IPS DF 6.9 (cell line): ENCODE results near the gene TAF1A.

Experiments
- DNase-seq: peaks from one replicate; pipeline ENCODE4 v3.0.0-alpha.2; 2013; ENCODE audit warnings: low read depth, low spot score
- H3K27ac ChIP-seq: one replicate; pipeline ENCODE4 v1.5.1; 2013; ENCODE audit warnings: low read length, control low read depth
- H3K27me3 ChIP-seq: 2 replicates; pipeline ENCODE4 v1.6.1; 2013; ENCODE audit warnings: mild to moderate bottlenecking, low read length; ENCODE audit not compliant: control insufficient read depth, insufficient read depth
- H3K36me3 ChIP-seq: 2 replicates; pipeline ENCODE4 v1.6.1; 2013; ENCODE audit warnings: low read length; ENCODE audit not compliant: control insufficient read depth, insufficient read depth
- H3K4me1 ChIP-seq: 2 replicates; pipeline ENCODE4 v1.6.1; 2013; ENCODE audit warnings: low read length; ENCODE audit not compliant: control insufficient read depth, insufficient read depth
- H3K4me3 ChIP-seq: 2 replicates; pipeline ENCODE4 v1.5.1; 2013; ENCODE audit warnings: mild to moderate bottlenecking, low read length
- H3K9me3 ChIP-seq: 2 replicates; pipeline ENCODE4 v1.6.1; 2013; ENCODE audit warnings: low read length, inconsistent platforms; ENCODE audit not compliant: control insufficient read depth, insufficient read depth
- WGBS: extraction: QIAGEN DNeasy Blood & Tissue Kit; methylation state at CpG from one replicate; pipeline ENCODE4 v1.1.7; 2013; ENCODE audit warnings: mixed read lengths, missing lambda C conversion rate; ENCODE audit not compliant: insufficient read length, insufficient coverage; 5-methylcytosine and 5-hydroxymethylcytosine counted together

Gene TAF1A

DNA sequence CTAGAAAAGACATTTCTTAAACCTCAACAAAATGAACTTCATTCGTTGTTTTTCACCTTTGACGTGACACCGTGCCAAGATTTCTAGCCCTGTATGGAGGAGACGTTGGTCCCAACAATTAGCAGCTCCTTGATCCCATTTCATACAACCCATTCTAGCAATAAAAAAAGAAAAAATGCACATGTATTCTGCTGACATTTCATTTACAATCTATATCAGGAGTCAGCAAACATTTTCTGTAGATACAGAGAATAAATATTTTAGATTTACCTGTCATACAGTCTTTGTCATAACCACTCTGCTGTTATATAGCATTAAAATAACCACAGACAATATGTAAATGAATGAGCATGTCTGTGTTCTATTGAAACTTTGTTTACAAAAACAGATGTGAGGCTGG is 7.0 kb upstream of the TAF1A start:
- no peaks in the 10 kb centered on the region for H3K9me3 ChIP-seq
- no CpG with 5 or more reads among the region's 4 CpGs for WGBS
- H3K4me3 ChIP-seq, result no peak overlapping the region

GRCh38 chr1:222594789-222595188 is 5.1 kb upstream of the TAF1A start:
- Histone ChIP-seq H3K27me3 (no peaks in the 10 kb centered on the region), H3K36me3 (no peaks in the 10 kb centered on the region), H3K27ac (no peak overlapping the region), H3K4me1 (no peaks in the 10 kb centered on the region), H3K9me3 (no peaks in the 10 kb centered on the region), H3K4me3 (no peak overlapping the region)
- no peak for DNase-seq
- WGBS, result no CpG with 5 or more reads among the region's 3 CpGs

More for the DNA sequence above, 7.0 kb upstream of the TAF1A start:
- Histone ChIP-seq H3K27ac (no peak overlapping the region), H3K36me3 (no peaks in the 10 kb centered on the region), H3K4me1 (no peaks in the 10 kb centered on the region), H3K27me3 (no peaks in the 10 kb centered on the region)
- DNase-seq, result no peak

GRCh38 chr1:222592171-222592570 is 2.4 kb upstream of the TAF1A start:
- no peak overlapping the region for H3K27ac ChIP-seq
- H3K4me3 ChIP-seq, result no peak overlapping the region
- H3K9me3 ChIP-seq, result no peaks in the 10 kb centered on the region
- no peaks in the 10 kb centered on the region for H3K36me3 ChIP-seq
- WGBS, result no CpG with 5 or more reads among the region's 3 CpGs
- no peaks in the 10 kb centered on the region for H3K27me3 ChIP-seq
- DNase-seq, result no peak
- no peaks in the 10 kb centered on the region for H3K4me1 ChIP-seq

GRCh38 chr1:222588135-222588534 is 1.6 kb downstream of the TAF1A start:
- no peaks in the 10 kb centered on the region for H3K27me3 ChIP-seq
- no peaks in the 10 kb centered on the region for H3K4me1 ChIP-seq
- no CpG with 5 or more reads among the region's 1 CpG for WGBS
- no peak for DNase-seq
- no peaks in the 10 kb centered on the region for H3K9me3 ChIP-seq
- no peak overlapping the region for H3K27ac ChIP-seq
- no peak overlapping the region for H3K4me3 ChIP-seq
- no peaks in the 10 kb centered on the region; the same call in 1 of the 2 replicates for H3K36me3 ChIP-seq

GRCh38 chr1:222586842-222587241 is 2.9 kb downstream of the TAF1A start:
- no CpG with 5 or more reads among the region's 2 CpGs for WGBS
- no peaks in the 10 kb centered on the region for H3K4me1 ChIP-seq

GRCh38 chr1:222583079-222583478 is 6.7 kb downstream of the TAF1A start:
- Histone ChIP-seq H3K4me3 (no peak overlapping the region), H3K4me1 (no peaks in the 10 kb centered on the region), H3K27me3 (no peaks in the 10 kb centered on the region), H3K27ac (no peak overlapping the region), H3K36me3 (no peaks in the 10 kb centered on the region; the same call in 1 of the 2 replicates), H3K9me3 (no peaks in the 10 kb centered on the region)
- DNase-seq, result no peak
- WGBS, result 94% methylated on average over 2 of the region's 5 CpGs

More at GRCh38 chr1:222586842-222587241, 2.9 kb downstream of the TAF1A start:
- no peaks in the 10 kb centered on the region for H3K27me3 ChIP-seq
- no peak overlapping the region for H3K4me3 ChIP-seq
- H3K9me3 ChIP-seq, result no peaks in the 10 kb centered on the region
- H3K36me3 ChIP-seq, result no peaks in the 10 kb centered on the region; the same call in 1 of the 2 replicates
- no peak for DNase-seq
- H3K27ac ChIP-seq, result no peak overlapping the region

DNA sequence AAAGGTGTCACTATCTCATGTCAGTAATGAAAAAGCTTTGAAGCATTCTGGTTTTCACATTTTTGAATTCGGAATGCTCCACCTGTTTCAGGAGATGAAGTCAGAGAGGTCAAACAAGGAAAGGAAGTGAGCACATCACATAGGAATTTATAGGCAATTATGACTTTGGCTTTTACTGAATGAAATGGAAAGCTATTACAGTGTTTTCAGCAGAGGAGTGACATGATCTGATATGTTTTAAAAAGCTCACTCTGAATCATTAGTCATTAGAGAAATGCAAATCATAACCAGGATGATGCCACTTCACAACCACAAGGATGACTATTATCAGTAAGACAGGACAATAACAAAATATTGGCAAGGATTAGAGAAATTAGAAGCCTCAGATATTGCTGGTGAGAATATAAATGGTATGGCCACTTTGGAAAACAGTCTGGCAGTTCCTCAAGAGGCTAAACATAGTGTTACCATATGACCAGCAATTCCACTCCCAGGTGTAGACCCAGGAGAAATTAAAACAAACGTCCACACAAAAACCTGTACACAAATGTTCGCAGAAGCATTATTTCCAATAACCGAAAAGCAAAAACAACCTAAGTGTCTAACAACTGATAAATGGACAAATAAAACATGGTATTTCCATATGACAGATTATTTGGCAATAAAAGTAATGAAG is 7.5 kb downstream of the TAF1A start:
- no peaks in the 10 kb centered on the region; the same call in 1 of the 2 replicates for H3K36me3 ChIP-seq
- no CpG with 5 or more reads among the region's 4 CpGs for WGBS
- no peaks in the 10 kb centered on the region for H3K27me3 ChIP-seq
- no peaks in the 10 kb centered on the region for H3K9me3 ChIP-seq
- no peak overlapping the region for H3K4me3 ChIP-seq
- no peak for DNase-seq
- H3K27ac ChIP-seq, result no peak overlapping the region
- H3K4me1 ChIP-seq, result no peaks in the 10 kb centered on the region

DNA sequence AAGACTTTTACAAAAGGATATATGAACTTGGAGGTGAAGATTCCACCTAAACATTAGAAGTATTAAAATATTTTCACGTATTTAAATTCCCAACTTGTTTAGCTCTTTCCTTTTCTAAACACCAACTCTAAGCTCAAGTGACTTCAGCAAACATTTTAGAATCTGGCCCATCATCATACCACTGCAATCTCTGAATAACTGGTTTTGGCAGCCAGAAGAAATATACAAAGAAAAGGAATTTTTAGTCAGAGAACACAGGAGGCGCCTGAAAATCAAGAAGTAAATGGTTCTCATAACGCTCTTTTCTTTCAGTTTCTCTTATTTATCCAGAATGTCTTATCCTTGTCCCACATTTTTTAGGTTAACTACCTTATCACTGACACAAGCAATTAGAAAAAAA is 10.4 kb downstream of the TAF1A start:
- no peaks in the 10 kb centered on the region for H3K9me3 ChIP-seq
- H3K4me1 ChIP-seq, result no peaks in the 10 kb centered on the region
- no CpG with 5 or more reads among the region's 3 CpGs for WGBS
- H3K36me3 ChIP-seq, result no peaks in the 10 kb centered on the region; the same call in 1 of the 2 replicates
- no peaks in the 10 kb centered on the region for H3K27me3 ChIP-seq
- H3K4me3 ChIP-seq, result no peak overlapping the region
- H3K27ac ChIP-seq, result no peak overlapping the region
- no peak for DNase-seq

DNA sequence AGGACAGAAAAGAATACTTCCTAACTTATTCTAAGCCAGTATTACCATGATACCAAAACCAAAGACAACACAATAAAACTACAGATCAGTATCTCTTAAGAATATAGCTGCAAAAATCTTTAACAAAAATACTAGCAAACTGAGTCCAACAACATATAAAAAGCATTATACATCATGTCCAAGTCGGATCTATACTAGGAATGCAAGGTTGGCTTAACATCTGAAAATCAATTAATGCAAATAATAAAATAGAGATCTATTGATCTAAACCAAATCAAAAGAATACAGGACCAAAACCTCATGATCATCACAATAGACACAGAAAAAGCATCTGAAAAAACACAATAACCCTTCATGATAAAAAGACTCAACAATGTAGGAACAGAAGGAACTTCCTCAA is 18.9 kb downstream of the TAF1A start:
- H3K27ac ChIP-seq, result no peak overlapping the region
- no peak overlapping the region for H3K4me3 ChIP-seq
- WGBS, result no CpG with 5 or more reads among the region's 1 CpG
- H3K27me3 ChIP-seq, result no peaks in the 10 kb centered on the region
- peaks cover 3% of the 10 kb centered on the region; the same call in 1 of the 2 replicates for H3K36me3 ChIP-seq
- no peak for DNase-seq
- H3K9me3 ChIP-seq, result no peaks in the 10 kb centered on the region
- no peaks in the 10 kb centered on the region for H3K4me1 ChIP-seq

- H3K27me3 ChIP-seq, result no peaks in the 10 kb centered on the region
- no peaks in the 10 kb centered on the region; the same call in 1 of the 2 replicates for H3K36me3 ChIP-seq
- WGBS, result no CpG with 5 or more reads among the region's 1 CpG
- H3K4me3 ChIP-seq, result no peak overlapping the region
- H3K4me1 ChIP-seq, result no peaks in the 10 kb centered on the region
- H3K9me3 ChIP-seq, result no peaks in the 10 kb centered on the region
- DNase-seq, result no peak
- no peak overlapping the region for H3K27ac ChIP-seq
Observed at GRCh38 chr1:222561656-222562055, 28.1 kb downstream of the TAF1A start.

- no peak overlapping the region for H3K27ac ChIP-seq
- no peaks in the 10 kb centered on the region for H3K4me1 ChIP-seq
- H3K4me3 ChIP-seq, result no peak overlapping the region
- H3K9me3 ChIP-seq, result no peaks in the 10 kb centered on the region
- no CpG with 5 or more reads among the region's 7 CpGs for WGBS
- no peaks in the 10 kb centered on the region; the same call in 1 of the 2 replicates for H3K36me3 ChIP-seq
- DNase-seq, result no peak
- no peaks in the 10 kb centered on the region for H3K27me3 ChIP-seq
Observed at GRCh38 chr1:222557574-222557973, 32.2 kb downstream of the TAF1A start.
